Putamen (tissue), 1 donor: ENCODE results near the gene PHF21A.
A peak's percentile ranks its signal among the peaks of the same experiment; 100 is the strongest.
"Not testable (repeated sequence)": the region's sequence is repeated elsewhere in the genome, so short reads cannot be mapped to it uniquely, and the experiment has no call there.

Experiments
- DNase-seq: peaks from one replicate; pipeline ENCODE4 v3.0.0-alpha.2; 2016; ENCODE audit warnings: low spot score

Gene PHF21A

DNA sequence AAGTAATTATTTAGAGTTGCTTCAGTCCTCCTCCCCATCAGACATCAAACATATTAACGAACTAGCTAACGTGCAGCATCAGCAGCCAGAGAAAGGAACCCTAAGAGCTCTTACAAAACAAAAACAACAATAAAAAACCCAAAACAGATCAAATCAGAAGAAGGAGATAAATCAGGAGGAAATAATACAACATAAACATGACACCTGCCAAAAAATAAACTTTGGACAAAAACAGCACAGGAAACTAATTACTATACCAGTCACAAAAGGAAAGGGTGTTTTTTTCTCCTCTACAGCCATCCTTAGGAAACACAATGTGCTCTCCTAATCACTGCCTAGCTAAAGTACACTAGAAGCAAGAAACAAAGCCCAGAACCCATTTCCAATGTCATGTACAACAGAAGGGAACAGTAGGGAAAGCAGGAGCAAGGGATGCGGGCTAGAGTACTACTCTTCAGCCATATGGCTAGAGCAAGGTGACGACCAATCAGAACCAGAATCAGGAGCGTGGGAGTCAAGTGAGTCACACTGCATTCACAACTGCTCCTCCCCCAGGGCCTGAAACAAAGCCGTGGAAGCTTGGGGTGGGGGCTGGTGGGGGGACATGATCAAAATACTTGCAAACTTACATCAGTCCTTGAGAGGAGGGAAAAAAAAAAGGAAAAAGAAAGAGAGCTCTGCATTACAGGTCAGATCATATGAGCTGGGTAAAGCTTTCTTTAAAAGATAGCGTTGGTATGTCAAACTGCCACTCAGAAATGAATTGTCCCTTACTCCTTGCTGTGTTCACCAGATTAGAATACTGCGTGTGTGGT lies 138.4 kb downstream of the PHF21A start:
- DNase-seq = peak; percentile 42

DNA sequence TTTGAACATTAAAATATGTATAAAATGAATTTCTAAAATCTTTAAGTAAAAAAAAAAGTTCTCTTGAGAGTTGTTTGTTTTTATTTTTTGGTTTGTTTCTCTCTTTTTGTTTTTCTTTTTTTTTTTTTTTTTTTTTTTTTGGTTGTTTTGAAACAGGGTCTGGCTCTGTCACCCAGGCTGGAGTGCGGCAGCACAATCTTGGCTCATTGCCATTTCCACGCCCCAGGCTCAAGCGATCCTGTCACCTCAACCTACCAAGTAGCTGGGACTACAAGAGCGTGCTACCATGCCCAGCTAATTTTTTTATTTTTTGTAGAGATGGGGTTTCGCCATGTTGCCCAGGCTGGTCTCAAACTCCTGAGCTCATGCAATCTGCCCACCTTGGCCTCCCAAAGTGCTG lies 139.4 kb downstream of the PHF21A start:
- DNase-seq = not testable (repeated sequence)

DNA sequence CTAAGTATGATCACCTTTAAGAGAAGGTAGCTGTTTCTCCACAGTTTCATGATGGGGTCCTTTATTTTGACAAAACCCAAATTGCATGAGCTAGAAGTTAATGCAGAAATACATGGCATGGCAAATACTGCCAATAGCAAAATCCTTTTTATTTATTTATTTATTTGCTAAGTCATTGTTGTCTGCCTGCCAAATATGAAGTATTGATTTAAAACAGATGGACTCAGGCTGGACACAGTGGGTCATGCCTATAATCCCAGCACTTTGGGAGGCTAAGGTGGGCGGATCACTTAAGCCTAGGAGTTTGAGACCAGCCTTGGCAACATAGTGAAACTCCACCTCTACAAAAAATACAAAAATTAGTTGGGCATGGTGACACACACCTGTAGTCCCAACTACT lies 146.4 kb downstream of the PHF21A start:
- DNase-seq = no peak

DNA sequence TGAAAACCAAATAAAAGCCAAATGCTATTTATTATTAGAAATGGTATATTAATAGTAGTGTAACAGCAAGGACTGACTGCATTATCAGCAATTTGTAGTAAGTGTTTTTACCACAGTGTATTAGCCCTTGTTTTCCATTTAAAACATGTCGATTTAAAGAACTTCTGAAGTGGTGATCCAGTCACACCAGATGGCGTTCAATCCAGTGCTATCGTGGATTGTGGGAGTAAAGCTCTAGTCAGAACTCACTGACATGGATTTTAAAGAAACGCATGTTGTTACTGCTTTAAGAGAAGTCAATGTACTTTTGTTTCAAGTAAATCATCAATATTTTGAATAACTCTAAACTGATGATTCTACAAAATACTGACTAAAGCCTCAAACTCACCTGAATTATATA lies 147.7 kb downstream of the PHF21A start:
- DNase-seq = no peak

DNA sequence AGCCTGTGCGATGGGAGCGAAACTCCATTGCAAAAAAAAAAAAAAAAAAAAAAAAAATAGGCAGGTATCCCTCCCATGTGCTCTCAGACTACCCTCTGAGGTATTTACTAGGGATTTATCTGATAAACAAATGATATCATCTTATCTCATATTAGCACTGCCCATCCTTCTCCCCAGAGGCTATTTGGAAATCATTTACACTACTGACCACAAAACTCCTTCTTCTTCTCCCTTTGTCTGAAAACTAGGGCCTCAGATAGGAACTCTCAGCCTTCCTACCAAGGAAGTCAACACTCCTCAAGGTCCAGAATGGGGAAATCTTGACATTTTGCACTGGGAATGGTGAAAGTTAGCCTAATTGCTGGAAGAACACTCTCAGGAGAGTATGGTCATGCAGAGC lies 152.4 kb downstream of the PHF21A start:
- no peak for DNase-seq

DNA sequence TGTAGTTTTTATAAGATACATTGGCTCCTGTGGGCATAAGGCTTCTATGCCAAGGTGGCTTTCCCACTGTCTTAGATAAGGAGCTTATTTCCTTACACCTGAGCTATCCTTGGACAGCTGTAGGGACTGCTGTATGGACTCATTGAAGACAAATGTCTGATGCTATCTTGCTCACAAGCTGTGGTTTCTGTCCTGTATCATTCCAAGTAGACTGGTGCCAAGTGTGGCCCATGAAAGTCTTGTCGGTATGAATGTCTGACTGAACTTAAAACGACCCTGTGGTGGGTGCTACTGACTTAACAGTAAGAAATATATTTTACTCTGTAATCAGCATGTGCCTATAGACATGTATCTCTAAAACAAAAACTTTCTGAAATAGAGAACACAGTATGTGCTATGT lies 153.7 kb downstream of the PHF21A start:
- DNase-seq = no peak

DNA sequence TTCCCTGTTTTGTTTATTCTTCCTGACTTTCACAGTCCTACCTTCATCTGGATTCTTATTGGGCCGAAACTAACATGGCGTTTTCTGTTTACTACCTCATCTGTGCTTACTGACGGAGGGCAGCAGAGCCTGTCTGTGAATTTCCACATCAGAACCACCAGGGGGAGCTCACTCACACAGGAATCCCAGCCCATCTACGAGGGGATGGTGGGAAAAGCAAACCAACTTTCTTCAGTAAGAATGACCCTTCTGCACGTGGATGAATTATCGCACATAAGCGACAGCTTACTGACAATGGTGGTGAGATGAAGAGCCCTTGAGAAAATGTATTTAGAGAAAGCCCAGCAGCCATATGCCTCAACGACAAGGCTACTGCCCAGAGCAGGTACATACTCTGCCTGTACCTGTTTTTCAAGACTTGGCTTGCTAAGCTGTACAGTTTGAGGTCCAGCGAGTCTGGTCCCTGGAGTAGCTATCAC lies 156.3 kb downstream of the PHF21A start:
- DNase-seq = peak; percentile 66

DNA sequence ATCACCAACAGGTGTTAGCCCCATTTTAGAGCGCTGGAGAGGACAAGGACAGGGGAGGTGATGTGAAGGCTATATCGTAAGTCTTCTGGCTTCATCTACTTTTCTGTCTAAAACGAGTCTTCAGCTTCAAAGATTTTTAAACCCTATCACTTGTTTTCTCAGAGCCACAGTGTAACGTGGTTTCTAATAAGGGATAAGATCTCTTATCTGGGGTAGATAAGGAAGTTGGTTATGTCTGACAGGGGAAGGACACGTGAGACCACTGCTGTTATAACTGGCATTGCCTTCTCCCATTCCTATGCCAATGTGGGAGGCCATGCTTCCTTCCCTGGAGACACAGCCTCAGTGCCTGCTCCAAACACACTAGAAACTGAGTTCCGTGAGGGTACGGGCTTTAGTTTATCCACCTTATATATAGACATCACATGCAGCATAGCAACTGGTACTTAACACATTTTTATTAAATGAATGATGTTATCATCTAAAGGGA lies 159.5 kb downstream of the PHF21A start:
- no peak for DNase-seq

DNA sequence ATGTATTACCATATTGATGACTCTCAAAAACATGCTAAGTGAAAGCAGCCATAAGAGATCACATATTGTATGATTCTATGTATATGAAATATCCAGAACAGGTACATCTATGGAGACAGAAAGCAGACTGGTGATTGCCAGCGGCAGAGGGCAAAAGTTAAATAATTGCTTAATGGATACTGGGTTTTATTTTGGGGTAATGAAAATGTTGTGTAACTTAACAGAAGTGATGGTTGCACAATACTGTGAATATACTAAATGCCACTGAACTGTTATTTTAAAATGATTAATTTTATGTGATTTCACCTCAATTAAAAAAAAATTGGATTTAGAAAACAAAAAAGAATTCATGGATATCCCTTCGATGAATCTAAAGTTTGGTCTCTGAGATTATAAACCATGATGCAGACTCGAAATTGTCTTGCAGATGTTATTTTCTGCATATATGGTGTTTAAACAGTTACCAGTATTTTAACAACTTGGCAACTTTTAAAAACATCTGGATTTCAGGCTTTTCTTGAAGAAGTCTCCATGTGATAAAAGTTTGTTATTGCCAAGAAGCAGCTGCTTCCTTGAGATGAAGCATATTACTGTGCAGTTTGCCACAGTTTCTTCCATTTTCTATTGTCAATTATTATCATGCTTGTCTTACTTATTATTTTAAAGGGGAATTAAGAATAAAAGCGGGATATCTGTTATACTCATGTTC lies 160.7 kb downstream of the PHF21A start:
- DNase-seq = no peak

DNA sequence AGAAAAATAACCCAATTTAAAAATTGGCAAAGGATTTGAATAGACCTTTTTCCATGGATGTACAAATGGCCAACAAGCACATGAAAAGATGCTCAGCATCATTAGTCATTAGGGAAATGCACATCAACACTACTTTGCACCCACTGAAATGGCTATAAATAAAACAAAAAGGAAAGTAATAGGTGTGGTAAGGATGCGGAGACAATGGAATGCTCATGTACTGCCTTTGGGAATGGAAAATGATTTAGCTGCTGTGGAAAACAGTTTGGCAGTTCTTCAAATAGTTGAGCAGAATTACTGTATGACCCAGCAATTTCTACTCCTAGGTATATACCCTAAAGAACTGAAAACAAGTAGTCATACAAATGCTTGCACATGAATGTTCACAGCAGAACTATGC lies 161.4 kb downstream of the PHF21A start:
- DNase-seq = no peak

DNA sequence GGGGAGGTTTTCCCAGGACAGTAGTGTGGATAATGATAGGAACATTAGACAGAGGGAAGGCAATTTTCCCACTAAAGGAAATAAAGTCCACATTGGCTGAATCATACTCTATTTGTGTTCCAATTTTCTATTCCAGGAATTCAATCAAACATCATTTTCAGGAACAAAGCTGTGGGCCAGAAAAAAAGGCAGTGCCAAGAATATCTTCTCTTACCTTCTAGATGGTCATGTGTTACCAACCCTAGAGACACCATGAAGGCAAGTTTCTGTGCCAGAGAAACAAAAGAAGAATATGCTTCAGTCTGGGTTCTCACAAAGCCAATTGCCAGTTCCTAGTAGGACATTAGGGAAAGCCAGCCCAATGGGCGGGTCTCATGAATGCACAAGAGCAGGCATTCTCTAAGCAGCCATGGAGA lies 171.3 kb downstream of the PHF21A start:
- no peak for DNase-seq

DNA sequence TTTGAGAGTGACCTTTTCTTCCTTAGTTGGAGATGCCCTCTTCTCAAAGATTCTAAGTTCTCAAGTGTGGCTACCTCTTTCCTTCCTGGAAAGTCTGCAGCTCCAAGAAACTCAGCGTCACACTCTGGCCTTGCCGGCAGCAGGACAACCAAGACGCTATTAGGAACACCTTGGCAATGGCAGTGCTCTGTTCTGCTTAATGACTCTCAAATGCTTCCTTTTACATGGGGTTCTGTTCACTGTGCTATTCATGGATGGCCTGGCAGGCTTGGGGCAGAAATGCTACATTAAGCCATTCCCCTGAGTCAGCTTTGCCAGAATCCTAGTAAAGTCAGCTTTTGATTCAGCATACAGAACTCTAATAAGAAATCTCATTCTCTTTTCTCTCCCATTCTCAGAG lies 172.9 kb downstream of the PHF21A start:
- DNase-seq = peak; percentile 54

DNA sequence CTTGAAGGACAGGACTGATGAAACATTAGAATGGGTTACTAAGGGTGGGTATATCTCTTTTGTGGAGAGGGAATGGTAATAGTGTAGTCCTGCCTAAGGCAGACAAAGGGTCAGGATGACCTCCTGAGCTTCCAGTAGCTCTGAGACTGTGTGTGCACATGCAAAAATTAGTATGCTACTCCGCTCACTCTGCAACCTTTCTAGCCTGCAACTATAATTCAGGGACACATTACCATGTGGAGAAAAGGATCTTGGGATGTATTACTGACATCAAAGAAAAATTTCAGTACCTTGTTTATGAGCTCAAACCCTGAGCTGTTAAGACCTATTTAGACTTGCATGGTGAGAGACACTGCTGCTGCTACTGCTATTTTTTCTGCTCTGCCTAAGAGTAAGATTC lies 173.4 kb downstream of the PHF21A start:
- no peak for DNase-seq

DNA sequence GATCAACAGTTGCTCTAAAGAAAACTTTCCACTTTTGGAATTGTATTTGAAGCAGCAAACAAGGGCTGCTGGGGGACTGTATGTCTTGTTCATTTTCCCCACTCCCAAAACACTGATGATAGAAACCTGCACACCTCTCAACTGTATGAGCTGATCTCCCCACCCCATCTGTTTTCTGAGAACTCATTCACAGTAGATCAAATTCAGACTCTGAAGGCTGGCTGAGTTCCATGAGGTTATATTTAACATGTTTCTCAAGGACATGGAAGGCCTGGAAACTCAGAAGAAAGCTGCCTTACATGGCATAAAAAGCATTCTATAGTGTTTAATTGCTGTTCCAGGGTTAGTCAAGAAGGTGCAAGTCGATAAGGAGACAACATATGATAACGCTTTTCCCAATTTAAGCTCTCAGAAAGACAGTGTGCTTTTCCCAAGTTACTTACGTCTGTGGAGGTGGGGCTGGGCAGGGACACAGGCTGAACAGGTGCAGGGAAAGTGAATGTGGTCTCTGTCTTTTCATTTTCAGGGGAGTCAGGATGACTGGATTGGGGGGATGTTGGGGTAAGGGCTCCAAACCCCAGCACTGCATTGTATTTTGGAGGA lies 175.8 kb downstream of the PHF21A start:
- no peak for DNase-seq

DNA sequence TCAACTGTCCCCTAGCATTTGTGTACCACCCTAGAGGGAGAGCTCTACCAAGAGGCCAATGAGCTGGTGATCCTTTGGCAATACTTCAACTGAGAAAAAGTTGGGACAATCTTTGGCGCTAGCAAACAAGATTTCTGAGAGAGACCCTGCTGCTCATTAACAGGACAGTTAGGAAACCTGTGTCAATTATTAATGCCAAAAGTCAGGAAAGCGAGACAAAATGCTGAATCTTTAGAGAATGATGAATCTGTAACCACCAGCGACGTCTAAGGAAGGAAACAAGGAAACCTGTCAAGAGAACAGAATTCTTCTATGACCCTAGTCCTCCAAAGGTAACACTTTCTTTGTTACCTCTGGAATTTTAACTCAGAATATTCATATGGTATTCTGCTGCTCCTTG lies 178.9 kb downstream of the PHF21A start:
- DNase-seq = no peak

DNA sequence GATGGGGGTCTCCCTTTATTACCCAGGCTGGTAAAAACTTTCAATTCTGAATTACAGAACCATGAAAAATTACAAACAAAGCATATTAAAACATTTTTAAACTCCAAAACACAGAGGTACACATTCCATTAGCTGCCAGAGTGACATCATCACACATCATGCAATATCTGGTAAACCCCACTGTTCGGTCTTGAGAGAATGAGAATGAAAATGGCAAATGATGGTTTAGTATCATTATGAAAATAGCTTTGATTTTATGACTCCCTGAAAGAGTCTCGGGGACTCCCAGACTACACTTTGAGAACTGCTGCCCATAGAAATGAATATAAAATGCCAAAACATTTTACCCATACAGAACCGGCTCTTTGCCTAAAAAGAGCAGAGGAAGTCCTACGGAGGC lies 180.0 kb downstream of the PHF21A start:
- DNase-seq = no peak

DNA sequence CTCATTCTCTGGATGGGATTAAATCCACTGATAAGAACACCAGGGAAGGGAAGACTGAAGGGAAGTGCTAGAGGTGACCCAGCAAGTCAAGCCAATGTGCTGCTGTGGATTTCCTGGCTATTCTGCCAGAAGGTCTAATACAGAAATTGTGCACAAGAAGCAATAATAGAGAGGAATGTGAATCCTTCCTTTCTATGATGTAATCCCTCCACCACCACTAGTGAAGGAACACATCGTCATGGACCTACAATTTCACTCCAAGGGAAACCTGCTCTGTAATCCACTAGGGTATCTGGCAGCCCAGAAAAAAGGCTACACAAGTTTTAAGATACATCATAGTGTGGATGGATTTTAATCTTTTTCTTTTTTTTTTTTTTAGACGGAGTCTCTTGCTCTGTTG lies 181.4 kb downstream of the PHF21A start:
- DNase-seq = no peak

DNA sequence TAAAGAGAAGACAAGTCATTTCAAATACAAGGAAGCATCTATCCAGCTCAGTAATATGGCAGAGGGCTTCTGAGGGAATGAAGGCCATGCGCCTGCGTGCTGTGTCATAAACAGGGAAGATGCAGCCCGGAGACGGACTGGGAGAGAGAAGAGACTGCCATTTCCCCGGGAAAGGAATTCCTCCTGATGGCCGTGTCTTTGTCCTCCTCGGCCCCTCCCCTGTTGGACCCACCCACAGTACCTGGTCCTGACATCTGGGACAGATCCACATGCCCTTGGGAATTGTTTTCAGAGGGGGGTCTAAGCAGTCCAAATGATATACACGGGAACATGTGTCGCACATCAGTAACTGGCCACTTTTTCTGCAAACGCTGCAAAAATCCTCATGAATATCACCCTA lies 183.3 kb downstream of the PHF21A start:
- no peak for DNase-seq

DNA sequence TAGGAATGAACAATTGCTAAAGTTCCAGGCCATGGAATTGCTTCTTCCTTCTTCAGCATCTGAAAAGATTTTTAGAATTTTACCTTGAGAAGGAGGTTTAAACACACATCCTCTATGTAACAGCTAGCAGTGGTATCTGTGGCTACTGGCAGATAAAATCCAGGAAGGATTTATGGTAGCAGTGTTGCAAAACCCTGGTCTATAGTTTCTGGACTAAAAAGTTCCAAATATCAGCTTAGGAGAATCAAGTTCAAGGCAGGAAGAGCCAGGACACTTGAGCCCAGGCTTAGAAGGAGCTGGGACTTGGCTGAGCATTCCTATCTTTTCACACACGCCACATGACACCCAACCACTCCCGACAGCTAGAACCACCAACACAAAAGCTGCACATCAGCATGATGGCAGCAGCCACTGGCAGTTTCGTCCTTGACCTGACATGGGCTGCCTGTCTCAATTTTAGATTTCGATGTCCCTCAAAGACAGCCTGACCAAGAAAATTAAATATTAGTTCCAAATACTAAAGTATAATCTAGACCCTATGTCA lies 184.7 kb downstream of the PHF21A start:
- no peak for DNase-seq

DNA sequence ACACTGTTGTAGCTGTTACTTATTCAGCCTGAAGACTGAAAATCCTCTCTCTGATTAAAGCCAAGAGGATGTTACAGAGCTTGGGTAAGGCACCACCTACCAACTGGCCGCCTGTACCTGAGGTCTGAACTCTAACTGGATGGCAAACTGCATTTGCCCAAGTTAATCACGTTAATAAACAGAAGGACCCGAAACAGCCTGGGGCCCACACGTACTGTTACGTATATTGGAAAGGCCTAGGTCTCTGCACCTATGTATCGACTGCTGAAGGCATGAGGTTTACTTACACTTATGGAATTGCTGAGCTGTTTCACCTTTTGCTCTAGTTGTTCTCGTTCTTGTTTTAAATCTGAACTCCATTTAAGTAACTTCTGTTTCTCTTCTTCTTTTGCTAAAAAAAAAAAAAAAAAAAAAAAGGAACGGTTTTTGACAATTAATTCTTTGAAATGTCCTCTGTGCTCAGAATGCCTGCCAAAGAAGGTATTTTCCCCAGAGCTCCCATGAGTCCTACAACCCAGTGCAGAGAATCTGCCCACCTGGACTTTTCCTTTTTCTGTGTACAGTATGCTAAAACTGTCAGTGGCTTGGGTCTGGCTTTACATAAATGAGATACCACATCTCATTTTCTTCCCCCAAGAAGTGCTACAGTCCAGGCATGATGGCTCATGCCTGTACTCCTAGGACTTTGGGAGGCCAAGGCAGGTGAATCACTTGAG lies 185.7 kb downstream of the PHF21A start:
- no peak for DNase-seq

DNA sequence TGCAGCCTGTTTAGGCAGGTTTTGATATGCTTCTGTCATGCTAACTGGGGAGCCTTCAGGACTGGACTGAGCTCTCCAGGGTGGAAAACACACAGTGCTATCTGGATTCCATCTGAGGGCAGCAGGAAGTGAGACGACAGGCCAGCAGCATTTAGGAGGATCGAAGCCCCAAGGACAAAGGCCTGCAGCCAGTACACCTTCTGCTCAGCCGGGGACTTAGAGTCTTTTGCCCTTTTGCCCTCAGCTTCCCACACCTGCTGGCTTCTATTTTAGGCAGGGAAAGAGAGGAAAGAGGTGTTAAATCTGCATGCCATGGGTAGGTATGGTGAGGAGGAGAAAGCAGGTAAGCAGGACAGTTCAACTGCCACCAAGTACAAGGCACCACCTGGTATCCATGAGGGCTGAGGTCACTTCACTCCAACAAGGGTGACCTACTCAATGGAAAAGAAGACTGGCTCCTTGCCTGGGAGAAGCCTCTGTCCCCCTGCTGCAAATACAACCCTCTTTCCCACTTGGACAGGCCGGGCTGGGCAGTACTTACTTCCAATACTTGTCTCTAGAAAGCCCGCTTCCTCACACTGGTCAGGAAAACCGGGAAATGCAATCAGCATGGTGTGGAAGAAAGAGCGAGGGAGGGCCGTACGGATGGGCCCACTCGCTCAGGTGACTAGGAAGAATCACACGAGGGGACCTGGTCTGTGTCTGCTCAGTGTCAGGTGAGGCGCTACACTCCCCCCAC lies 186.5 kb downstream of the PHF21A start:
- DNase-seq = no peak
